Renal cortical epithelial cell (primary cell): Measurements from ENCODE around the gene EPB41L4B. TPM values are rescaled to one million over a fixed set of nuclear protein-coding genes. Genes with fewer than 3 reads are reported as not detected.
"Not testable (repeated sequence)": the region's sequence is repeated elsewhere in the genome, so short reads cannot be mapped to it uniquely, and the experiment has no call there.

Experiments used
- DNase-seq: peaks from one replicate; pipeline ENCODE4 v3.0.0-alpha.2; 2011; ENCODE audit warnings: low read depth
- total RNA-seq: library from RNA; depleted of rRNA; stranded (reverse); fragments of >200 nt; gene quantifications from 2 replicates; pipeline ENCODE4 v1.2.3, GENCODE V29; 2014

Gene EPB41L4B
- total RNA-seq, 1 donor from 2014 or later: 5.8 TPM

DNA sequence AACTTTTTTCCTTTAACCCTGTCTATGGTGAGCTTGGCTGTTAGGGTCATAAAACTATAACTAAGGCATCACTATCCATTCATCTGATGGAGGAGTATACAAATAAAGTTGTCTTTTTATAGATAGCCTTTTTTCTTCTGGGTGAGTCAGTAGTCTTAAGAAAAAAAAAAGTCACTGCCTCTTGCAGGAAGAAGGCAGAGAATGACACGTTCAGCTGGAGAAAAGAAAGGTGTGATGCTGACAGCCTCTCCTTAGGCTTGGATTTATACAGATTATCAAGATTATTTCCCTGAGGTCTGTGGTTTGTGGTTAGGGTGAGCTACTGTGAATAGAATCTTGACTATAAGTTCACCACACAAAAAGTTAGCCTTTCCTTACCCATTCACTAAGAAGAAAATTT is 23.0 kb downstream of the EPB41L4B start:
- DNase-seq: peak; percentile 74

DNA sequence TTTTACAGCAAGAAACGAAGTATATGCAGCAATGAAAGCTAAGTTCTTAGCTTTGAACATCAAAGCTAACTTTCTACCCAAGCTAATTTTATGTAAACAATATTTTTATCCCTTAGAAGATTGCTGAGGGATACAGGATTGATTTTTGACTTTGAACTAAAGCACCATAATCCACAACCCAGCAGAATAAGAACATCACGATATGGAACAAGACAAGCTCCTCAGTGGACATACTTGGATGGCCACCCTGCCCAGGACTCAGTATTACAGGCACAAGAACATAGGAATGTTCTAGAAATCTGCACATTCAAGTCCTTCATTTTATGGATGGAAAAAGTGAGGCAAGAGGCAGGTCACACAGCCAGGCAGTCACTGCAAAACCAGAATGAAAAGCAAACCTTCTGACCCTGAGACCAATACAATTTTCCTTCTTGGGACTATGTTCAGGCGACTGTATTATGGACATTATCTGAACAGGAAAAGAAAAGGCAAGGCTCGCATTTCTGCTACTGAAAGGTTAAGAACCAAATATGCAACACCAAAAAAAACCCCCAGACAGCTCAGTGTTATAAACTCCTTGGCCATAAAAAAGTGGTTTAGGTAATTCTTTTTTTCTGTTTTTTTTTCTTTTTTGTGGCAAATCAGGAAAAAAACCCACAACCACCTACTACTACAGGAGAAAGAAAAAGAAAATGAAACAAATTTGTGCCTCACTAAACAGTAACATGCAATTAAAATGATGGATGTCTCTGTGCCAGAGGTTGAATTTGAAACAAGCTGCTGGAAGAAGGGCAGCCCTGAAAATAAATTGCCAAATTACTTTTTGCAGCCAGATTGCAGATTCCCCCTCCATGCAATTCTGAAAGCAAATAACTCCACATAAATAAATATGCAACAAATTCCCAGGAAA is 25.4 kb downstream of the EPB41L4B start:
- DNase-seq: no peak

DNA sequence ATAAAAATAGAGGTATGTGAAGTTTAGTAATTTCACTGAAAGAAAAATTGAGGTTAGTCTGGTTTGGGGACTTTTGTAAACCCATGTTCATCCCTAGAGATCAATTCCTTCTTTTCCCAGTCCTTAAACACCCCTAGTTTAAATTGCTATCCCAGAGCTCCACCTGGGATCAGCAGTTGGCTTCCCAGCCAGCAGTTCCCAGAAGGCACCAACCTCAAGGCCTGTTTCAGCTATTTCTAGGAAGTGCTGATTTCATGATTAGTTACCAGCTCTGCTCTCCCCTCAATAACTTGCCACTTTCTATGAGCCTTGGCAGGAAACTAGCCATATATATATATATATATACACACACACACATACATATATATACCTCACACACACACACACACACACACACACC is 30.5 kb downstream of the EPB41L4B start:
- DNase-seq: no peak

DNA sequence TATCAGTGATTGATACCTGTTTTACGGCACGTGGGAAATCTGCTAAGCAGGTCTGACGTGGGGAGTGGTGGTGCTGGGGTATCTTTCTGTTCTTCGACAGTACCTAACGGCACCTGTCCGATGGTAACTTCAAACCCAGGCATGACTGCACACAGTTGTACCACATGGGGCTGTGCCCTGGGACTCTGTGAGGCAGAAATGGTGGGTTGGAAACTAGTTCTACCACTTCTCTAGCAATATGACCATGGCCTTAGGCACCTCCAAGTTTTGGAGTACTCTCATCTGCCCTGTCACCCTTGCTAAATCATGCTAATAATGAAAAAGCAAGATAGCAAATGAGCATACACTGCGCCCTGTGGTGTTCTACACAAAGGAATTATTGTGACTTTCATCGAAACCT is 30.9 kb downstream of the EPB41L4B start:
- no peak for DNase-seq

DNA sequence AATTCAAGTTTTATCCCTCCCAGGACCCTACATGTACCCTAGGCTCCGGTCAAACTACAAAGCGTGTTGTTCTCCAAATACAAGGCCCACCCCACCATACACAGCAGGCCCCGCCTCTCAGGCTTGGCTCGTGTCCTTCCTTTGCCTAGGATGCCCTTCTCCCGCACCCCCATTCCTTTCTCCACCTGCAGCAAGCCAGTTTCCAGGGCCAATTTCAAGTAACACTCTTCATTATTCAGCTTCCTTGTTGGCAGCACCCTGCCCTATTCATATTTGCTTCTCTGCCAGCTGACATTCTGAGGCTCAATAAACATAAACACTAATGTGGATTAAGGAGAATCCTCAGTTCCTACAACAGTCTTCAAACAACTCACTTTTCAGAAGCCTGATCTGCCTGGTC is 31.7 kb downstream of the EPB41L4B start:
- DNase-seq: no peak

DNA sequence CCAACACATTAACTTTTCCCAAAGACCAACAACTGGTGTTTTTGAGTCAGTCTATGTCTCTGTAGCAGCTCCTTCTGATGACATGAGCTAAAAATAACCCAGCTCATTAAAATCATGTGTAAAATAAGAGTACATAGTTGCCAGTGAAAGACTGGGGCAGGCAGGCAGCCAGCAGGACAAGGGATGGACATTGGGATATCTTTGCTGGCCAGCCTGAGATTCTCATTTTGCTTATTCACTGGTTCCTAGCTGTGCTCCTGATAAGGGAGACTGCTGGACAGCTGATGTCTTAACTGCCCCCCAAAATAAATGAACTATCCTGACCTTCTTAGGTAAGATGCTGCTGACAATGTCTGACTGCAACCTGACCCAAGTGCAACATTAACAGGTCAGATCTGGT is 33.9 kb downstream of the EPB41L4B start:
- no peak for DNase-seq

DNA sequence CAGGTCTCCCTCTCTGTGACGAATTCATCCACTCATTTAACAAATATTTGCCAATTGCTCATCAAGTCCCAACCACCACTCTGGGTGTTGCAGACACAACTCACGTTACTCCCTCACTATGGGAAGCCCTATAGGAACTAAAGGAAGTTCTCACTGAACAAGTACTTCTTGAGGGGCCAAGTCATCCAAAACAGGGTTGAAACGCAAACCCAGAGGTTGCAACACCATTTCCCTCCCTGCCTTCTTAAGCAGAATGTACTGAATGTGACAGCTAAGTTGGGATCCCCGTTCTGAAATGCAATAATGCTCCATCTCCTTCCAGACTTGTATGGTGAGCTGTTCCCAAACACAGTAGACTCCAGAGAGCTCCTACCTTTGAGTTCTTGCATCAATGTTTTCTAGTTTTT is 34.3 kb downstream of the EPB41L4B start:
- DNase-seq: peak; percentile 38

DNA sequence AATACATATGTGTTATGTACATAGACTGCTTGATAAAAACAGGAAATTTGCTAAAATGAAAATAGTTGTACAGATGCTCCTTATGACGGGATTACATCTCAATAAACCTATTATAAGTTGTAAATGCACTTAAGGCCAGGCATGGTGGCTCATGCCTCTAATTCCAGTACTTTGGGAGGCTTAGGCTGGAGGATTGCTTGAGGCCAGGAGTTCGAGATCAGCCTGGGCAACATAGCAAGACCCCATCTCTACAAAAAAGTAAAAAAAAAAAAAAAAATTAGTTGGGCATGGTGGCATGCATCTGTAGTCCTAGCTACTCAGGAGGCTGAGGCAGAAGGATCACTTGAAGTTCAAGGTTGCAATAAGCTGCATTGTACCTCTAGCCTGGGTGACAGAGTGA is 37.2 kb downstream of the EPB41L4B start:
- DNase-seq: not testable (repeated sequence)

DNA sequence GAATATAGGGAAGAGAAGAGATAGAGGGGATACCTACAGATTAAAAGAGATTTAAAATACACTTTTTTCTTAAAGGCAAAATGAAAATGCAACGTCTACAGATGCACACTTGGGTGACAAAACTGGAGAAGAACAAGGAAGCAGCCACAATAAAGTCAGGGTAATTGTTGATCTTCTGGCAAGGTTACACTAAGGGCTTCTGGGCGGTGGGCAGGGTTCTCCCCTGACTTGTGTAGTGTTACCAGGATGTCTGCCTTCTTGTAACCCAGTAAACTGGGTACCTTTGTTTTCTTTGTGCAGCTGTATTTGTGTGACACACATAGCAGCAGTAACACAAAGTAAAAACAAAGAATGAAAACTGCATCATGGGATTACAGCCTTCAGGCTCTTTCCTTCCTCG is 37.8 kb downstream of the EPB41L4B start:
- DNase-seq: no peak

DNA sequence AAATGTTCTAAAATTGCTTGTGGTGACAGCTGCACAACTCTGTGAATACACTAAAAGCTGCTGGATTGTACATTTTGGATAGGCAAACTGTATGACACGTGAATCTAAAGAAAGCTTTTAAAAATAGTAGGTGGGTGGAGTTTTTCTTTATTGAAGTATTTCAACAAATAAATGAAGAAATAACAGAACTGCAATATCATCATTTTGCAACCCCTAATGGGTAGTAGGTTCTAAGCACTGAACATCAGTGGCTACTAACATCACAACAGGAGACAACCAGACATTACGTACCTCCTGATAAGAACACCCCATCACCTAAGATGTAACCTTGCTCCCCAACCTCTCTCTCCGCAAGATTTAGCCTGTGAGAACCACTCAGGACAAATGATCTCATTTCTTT is 38.6 kb downstream of the EPB41L4B start:
- DNase-seq: no peak

DNA sequence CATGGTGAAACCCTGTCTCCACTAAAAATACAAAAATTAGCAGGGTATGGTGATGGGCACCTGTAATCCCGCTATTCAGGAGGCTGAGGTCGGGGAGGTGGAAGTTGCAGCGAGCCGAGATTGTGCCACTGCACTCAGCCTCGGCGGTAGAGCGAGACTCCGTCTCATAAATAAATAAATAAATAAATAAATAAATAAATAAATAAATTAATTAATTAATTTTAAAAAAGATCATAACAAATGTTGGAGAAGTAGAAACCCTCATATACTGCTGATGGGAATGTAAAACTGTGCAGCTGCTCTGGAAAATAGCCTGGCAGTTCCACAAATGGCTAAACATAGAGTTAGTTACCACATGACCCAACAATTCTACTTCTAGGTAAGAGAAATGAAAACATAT is 39.3 kb downstream of the EPB41L4B start:
- DNase-seq: no peak

DNA sequence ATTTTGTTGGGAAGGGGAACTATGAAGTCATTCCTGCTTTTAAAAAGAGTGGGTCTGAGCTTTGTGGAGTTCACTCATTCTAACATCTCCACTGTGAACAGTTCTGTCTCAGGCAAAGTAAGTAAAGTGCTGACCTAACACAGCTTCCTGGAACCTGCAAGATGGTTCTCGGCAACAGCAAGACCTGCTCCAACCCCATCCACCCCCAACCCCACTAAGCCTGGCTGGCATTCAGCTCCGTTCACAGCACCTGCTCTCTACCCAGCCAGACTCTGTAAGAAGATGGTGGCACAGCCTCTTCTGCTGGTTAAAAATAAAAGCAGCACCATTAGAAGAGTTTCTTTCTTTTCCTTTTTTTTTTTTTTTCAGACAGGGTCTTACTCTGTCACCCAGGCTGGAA is 42.0 kb downstream of the EPB41L4B start:
- DNase-seq: no peak

DNA sequence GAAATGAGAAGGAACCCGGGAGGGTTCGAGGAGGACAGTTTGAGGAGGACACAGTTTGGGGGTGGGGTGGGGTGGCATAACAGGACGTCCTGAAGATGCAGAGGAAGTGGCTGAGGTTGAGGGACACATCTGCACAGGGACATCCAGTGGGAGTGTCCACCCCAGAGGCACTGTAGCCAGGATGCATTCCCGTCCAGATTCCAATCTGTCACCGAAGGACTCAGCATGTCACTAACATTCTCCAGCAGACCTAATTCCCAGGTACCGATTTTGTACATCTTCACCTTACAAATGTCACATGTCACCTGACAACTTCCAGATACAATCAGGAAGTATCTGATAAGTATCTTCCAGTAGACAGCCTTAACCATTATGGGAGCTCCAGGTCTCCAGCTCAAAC is 42.6 kb downstream of the EPB41L4B start:
- DNase-seq: no peak

DNA sequence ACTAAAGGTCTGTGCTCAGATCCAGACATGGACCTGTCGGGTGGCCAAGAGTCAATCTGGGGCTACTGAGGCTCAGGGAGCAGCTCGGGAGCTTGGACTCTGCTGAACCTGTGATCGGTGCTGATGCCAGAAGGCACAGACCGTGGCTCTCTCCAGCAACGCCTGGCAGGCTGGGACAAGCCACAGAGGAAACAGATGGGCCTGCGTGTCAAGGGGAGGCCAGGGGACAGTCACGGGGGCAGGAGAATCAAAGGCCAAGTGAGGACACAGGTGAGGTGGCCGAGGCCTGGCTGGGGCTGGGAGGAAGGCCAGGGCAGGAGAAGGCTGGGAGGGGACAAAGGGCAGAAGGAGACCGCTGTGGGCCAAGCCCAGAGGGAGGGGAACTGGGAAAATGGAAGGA is 43.4 kb downstream of the EPB41L4B start:
- no peak for DNase-seq

DNA sequence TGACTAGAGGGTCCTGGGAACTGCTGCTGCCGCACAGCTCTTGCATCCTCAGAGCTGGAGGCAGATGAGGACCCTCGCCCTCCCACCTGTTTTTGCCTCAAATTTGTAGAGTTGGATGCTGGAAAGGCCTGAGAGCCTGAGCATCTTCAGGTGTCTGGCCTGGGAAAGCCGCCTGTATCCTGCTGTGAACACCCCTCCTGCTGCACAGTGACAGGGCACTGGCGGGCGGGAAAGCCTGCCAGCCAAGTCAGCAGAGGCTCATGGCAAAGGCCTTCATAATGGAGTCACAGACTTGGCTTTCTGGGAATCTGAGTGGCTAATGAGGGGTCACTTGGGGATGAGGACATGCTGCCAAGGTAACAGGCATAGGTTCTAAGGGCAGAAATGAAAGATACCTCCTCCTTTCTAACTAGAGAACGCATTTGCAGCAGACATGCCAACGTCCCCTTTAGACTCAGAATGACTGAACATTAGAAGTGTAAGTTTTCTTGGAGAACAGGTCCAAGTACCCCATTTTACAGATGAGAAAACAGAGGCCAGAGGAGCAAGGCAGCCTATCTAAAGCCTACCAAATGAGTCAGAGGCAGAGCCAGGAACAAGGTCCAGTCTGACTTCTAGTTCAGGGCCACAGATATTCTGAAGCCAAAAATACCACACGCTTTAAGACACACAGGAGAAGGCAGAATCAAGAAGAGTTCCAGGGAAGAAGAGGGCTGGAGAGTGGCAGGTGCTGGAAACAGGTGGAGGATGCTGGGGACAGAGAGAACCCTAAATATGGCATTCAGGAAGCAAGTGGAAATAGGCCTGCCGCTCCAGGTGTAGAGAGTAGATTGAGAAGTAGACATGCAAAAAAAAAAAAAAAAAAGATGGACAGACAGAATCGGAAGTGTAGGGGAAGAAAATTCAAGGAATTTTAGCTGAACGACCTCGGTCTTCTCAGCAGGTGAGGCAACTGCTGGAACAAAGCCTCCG is 44.1 kb downstream of the EPB41L4B start:
- no peak for DNase-seq

DNA sequence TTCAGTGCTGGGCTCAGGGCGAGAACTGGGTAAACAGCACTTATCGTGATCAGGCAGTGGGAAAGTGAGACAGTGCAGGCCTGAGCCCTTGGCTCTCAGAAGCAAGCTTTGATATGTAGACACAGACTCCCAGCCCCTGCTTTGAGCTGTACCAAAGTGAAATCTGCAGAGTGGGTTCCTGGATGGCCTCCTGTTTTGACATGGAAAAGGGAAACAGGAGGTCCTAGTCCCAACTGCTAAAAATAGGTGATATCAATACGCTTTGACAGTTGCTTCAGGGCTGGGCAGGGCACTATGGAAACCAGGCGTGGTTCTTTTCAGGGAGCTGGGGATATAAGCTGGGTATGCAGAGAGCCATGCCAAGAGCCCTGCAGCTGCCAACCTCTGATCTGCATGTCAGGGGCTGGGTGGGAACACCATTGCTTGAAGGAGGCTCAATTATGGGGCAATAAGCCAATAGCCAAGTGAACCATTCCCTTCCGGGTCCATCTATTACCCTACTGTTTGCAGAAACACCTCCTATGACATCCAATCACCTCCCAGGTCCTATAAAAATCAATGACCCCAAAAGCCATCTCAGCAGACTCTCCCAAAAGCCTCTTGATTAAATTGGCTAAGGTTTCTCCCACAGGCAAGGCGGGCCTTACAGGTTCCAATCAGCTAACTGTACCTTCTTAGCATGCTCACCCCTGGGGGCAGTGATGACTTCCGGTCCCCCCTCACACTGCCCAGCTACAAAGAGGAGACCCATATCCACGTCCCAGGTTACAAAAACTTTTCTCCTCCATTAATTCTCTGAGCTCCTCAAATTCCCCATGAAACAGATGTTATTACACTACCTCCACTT is 45.8 kb downstream of the EPB41L4B start:
- DNase-seq: no peak

DNA sequence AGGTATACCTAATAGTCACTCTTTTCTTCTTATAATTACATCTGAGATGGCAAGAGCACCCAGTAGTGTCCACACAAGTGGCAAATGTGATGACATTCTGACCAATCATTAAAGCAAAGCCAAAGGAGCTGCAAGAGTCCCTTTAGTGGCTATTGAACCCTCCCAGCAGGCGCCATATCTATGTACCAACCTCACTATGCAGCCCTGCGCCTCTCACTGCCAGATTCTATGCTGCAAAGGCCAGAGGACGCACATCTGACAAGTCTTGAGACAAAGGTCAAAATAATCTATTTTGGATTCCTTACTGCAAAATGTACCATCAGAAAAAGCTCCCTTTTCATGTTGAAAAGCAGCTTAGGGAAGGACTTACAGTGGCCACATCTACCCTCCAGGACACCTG is 47.0 kb downstream of the EPB41L4B start:
- DNase-seq: no peak

DNA sequence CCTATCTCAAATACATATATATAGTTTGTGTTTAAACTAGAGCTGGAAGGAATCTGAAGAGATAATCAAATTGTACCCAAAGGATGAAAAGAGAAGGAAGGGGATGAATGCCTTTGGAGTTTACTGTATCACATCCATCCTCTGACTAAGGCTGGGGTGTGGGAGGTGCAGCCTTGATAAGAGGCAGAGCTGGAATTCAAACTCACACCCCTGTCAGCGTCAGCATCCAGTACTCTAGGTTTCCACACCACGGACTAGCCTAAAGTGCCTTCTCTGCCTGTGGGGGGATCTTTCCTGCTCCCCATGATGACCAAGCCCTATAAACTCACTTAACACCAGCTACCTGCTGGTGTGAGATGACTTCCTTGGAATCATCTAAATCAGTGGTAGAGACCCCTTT is 48.1 kb downstream of the EPB41L4B start:
- DNase-seq: no peak

DNA sequence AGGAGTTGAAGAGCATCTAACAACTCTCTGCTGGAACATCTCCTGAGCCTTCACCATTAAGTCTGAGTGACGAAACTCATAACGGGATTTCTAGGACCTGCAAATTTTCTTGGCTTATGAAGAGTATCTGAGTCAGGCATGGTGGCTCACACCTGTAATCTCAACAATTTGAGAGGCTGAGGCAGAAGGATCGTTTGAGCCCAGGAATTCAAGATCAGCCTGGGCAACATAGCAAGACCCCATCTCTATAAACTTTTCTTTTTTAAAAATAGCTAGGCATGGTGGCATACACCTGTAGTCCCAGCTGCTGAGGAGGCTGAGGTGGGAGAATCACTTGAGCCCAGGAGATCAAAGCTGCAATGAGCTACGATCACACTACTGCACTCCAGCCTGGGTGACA is 48.8 kb downstream of the EPB41L4B start:
- DNase-seq: no peak

DNA sequence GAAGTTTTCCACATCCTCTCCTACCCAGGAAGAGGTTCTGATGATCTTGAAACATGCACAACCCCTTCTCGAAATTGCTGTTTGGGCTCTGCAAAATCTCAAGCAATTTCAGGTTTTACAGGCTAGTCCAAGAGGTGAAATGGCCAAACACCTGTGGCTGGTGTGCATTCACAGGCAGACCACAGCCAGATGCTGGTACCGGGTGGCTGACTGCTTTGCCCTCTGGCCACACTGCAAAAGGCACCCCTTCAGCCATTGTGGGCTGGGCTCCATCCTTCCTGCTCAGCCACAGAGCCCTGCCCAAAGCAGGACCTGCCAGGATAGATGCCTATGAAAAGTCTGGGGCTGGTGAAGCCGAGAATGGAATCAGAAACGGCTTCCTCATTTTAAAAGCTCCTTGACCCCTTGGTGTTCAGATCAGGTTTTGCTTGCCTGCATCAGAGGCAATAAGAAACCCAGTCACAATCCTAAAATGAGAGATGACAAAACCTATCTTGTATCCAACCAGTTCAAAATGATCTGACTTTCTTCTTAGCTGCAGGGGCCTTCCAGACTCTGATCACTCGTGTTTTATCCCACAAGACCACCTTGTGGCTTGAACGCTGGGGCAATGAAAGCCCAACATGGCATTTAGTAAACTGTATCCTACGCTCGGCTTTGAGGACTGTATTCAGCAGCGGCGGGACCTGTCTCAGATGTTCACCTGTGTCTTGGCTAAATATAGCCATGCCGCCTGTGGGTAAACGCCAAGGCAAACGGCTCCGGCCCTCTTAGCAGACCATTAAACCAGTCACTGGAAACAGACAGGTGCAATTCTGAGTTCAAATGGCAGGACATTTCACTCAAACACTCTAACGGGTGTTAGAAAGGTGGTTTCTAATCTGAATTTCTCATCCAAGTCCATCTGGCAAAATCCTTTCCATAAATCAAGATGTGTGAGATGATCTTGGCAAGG is 49.6 kb downstream of the EPB41L4B start:
- no peak for DNase-seq

DNA sequence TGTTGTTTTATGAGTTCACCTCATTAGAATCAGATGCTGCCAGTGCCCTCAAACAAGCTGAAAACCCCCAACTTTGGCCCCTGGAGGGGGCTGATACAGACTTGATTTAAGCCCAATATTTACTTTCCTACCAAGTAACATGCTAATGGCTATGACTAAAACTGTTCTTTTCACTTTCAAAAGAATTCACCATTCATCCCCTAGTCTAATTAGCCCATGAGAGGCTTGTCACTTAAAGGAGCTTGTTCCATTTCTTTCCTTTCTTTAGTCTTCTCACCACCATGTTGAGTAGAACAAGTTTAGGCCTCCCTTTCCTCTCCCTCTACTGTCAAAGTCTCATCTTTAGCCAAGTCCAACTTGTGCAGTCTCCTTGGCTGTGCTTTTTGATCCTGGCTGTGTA is 50.4 kb downstream of the EPB41L4B start:
- DNase-seq: no peak
